ENCODE data around the gene DPP6.

Gene DPP6

GRCh38 chr7:154915600-154915999 lies 863.4 kb downstream of the DPP6 start:
- TF ChIP-seq CTCF (IDR thresholded peaks at IDR 0.05; ENCODE audit: low read depth, low read length, missing control alignments): no peak
- no peak overlapping the region for H3K4me3 ChIP-seq (replicated peaks; ENCODE audit: low read depth, low read length)
- no peak for DNase-seq (ENCODE audit: extremely low read depth, low read depth)

DNA sequence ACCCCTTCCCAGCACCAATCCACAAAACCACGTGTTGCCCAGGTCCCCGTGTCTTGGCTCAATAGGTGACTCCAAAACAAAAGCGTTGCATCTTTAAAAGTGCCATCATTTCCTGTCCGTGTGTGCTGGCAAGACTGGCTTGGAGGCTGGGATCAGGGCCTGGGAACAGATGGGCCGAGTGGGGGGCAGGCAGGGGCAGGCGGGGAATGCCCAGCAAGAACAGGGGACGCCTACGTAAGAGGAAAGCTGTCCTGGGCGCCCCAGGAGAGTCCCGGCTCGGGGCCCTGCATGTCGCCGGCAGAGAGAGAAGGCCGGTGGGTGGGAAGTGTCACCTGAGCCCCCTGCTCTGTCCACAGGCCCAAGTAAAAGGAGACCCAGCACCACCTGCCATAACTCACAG lies 864.2 kb downstream of the DPP6 start:
- DNase-seq (ENCODE audit: extremely low read depth, low read depth): no peak
- no peak for TF ChIP-seq CTCF (IDR thresholded peaks at IDR 0.05; ENCODE audit: low read depth, low read length, missing control alignments)
- H3K4me3 ChIP-seq (replicated peaks; ENCODE audit: low read depth, low read length): no peak overlapping the region

GRCh38 chr7:154916856-154917807 lies 864.9 kb downstream of the DPP6 start:
- no peak overlapping the region for H3K4me3 ChIP-seq (replicated peaks; ENCODE audit: low read depth, low read length)
- no peak for DNase-seq (ENCODE audit: extremely low read depth, low read depth)
- no peak for TF ChIP-seq CTCF (IDR thresholded peaks at IDR 0.05; ENCODE audit: low read depth, low read length, missing control alignments)

DNA sequence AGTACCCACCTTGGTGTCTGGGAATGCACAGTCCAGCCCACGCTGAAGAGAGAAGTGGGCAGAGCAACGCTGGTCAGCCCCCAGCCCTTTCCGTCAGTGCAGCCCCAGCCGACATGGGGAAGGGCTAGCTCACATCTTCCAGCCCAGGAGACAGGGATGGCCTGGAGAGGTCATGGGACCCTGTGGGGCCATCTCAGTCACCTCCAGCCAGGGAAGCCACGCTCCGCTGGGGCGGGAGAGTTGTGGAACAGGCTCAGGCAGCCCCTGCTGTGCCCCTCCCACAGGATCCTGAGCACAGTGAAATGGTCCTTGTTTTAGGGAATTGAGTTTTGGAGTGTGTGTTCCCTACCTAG lies 865.6 kb downstream of the DPP6 start:
- no peak for TF ChIP-seq CTCF (IDR thresholded peaks at IDR 0.05; ENCODE audit: low read depth, low read length, missing control alignments)
- no peak overlapping the region for H3K4me3 ChIP-seq (replicated peaks; ENCODE audit: low read depth, low read length)
- DNase-seq (ENCODE audit: extremely low read depth, low read depth): no peak

- TF ChIP-seq CTCF (IDR thresholded peaks at IDR 0.05; ENCODE audit: low read depth, low read length, missing control alignments): no peak
- no peak for DNase-seq (ENCODE audit: extremely low read depth, low read depth)
- no peak overlapping the region for H3K4me3 ChIP-seq (replicated peaks; ENCODE audit: low read depth, low read length)
Measured at GRCh38 chr7:154918266-154918665, 866.1 kb downstream of the DPP6 start.

GRCh38 chr7:154918741-154919140 lies 866.5 kb downstream of the DPP6 start:
- no peak for TF ChIP-seq CTCF (IDR thresholded peaks at IDR 0.05; ENCODE audit: low read depth, low read length, missing control alignments)
- H3K4me3 ChIP-seq (replicated peaks; ENCODE audit: low read depth, low read length): no peak overlapping the region
- DNase-seq (ENCODE audit: extremely low read depth, low read depth): no peak
